HepG2 (cell line): ENCODE data around the gene SPINK9. TPM values are rescaled to one million over a fixed set of nuclear protein-coding genes. Genes with fewer than 3 reads are reported as not detected.

Experiments used
- MAX ChIP-seq: IDR thresholded peaks from 2 replicates; pipeline ENCODE4 v1.6.1; 2012; ENCODE audit warnings: inconsistent platforms
- RARA ChIP-seq: IDR thresholded peaks from 2 replicates; pipeline ENCODE4 v1.6.1; 2016; ENCODE audit warnings: missing genetic modification reagents, missing compliant biosample characterization
- SMAD1 ChIP-seq: sonication (generic); formaldehyde crosslinking; IDR thresholded peaks from 2 replicates; pipeline ENCODE4 v1.4.0; 2020; ENCODE audit warnings: missing genetic modification reagents, low read depth, mild to moderate bottlenecking, borderline replicate concordance
- TBX2 ChIP-seq: sonication (generic); formaldehyde crosslinking; IDR thresholded peaks from 2 replicates; pipeline ENCODE4 v1.5.0; 2020; ENCODE audit warnings: missing genetic modification reagents, mild to moderate bottlenecking, borderline replicate concordance
- ZFX ChIP-seq: sonication (generic); formaldehyde crosslinking; IDR thresholded peaks from 2 replicates; pipeline ENCODE4 v1.4.0; 2020; ENCODE audit warnings: mild to moderate bottlenecking, low read depth, missing genetic modification reagents, moderate library complexity
- ZNF441 ChIP-seq: sonication (generic); formaldehyde crosslinking; IDR thresholded peaks from 2 replicates; pipeline ENCODE4 v1.7.0; 2021; ENCODE audit warnings: missing genetic modification reagents, borderline replicate concordance
- ZNF530 ChIP-seq: sonication (generic); formaldehyde crosslinking; IDR thresholded peaks from 2 replicates; pipeline ENCODE4 v1.5.0; 2020; ENCODE audit warnings: low read depth, mild to moderate bottlenecking, missing genetic modification reagents
- polyA plus RNA-seq, 8 experiments: library from polyadenylated mRNA; depleted of rRNA in 3 of 8; stranded (reverse) in 7 of 8; unstranded in 1 of 8; fragments of >200 nt; fragmentation: Illumina TruSeq in 4 of 8; extraction: Trizol in 4 of 8; gene quantifications; 2 replicates each; pipeline versions ENCODE4 v1.2.1 to v1.2.3, GENCODE V29; 2011 to 2016; ENCODE audit warnings: low read depth in 4 of 8, missing spikeins in 1 of 8, mixed read lengths in 1 of 8; ENCODE audit not compliant: insufficient read depth in 1 of 8
- total RNA-seq, 5 experiments: library from RNA; depleted of rRNA; stranded (reverse); fragments of >200 nt; fragmentation: Illumina TruSeq; extraction: Trizol; gene quantifications; 2 replicates each; pipeline ENCODE4 v1.2.3, GENCODE V29; 2016; ENCODE audit warnings: low read depth in 1 of 5
- TF ChIP-seq, protein P1 (sequence below): sonication (generic); formaldehyde crosslinking; IDR thresholded peaks from 2 replicates; pipeline ENCODE4 v1.5.0; 2020; ENCODE audit warnings: mild to moderate bottlenecking, missing genetic modification reagents, borderline replicate concordance

Gene SPINK9
- total and polyA plus RNA-seq, 2 of the 13 experiments (the other 11 are each of a cell fraction or from before 2014, with no cell fraction given) = not detected

DNA sequence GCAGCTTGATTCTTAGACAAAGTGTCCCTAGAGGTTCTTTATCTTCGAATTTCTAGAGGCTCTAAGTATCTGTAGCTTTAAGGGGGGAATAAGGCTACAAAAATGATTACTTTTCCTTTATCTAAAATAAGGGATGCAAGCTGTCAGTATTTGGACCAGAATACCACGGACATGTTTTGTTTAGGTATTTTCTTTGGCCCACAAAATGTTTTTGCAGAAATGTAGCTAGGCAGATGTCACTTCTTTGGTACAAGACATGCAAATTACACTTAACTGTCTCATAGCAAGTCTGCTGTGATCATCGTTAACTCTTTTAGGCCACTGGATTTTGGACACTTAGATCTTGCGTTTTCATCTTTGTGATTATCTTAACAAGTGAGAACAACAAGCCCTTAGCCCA, 20.6 kb upstream of the SPINK9 start (continued):
- TF ChIP-seq, protein P1, sequence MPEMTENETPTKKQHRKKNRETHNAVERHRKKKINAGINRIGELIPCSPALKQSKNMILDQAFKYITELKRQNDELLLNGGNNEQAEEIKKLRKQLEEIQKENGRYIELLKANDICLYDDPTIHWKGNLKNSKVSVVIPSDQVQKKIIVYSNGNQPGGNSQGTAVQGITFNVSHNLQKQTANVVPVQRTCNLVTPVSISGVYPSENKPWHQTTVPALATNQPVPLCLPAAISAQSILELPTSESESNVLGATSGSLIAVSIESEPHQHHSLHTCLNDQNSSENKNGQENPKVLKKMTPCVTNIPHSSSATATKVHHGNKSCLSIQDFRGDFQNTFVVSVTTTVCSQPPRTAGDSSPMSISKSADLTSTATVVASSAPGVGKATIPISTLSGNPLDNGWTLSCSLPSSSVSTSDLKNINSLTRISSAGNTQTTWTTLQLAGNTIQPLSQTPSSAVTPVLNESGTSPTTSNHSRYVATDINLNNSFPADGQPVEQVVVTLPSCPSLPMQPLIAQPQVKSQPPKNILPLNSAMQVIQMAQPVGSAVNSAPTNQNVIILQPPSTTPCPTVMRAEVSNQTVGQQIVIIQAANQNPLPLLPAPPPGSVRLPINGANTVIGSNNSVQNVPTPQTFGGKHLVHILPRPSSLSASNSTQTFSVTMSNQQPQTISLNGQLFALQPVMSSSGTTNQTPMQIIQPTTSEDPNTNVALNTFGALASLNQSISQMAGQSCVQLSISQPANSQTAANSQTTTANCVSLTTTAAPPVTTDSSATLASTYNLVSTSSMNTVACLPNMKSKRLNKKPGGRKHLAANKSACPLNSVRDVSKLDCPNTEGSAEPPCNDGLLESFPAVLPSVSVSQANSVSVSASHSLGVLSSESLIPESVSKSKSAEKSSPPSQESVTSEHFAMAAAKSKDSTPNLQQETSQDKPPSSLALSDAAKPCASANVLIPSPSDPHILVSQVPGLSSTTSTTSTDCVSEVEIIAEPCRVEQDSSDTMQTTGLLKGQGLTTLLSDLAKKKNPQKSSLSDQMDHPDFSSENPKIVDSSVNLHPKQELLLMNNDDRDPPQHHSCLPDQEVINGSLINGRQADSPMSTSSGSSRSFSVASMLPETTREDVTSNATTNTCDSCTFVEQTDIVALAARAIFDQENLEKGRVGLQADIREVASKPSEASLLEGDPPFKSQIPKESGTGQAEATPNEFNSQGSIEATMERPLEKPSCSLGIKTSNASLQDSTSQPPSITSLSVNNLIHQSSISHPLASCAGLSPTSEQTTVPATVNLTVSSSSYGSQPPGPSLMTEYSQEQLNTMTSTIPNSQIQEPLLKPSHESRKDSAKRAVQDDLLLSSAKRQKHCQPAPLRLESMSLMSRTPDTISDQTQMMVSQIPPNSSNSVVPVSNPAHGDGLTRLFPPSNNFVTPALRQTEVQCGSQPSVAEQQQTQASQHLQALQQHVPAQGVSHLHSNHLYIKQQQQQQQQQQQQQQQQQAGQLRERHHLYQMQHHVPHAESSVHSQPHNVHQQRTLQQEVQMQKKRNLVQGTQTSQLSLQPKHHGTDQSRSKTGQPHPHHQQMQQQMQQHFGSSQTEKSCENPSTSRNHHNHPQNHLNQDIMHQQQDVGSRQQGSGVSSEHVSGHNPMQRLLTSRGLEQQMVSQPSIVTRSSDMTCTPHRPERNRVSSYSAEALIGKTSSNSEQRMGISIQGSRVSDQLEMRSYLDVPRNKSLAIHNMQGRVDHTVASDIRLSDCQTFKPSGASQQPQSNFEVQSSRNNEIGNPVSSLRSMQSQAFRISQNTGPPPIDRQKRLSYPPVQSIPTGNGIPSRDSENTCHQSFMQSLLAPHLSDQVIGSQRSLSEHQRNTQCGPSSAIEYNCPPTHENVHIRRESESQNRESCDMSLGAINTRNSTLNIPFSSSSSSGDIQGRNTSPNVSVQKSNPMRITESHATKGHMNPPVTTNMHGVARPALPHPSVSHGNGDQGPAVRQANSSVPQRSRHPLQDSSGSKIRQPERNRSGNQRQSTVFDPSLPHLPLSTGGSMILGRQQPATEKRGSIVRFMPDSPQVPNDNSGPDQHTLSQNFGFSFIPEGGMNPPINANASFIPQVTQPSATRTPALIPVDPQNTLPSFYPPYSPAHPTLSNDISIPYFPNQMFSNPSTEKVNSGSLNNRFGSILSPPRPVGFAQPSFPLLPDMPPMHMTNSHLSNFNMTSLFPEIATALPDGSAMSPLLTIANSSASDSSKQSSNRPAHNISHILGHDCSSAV = no peak
- TF ChIP-seq ZFX (CRISPR knock-in tag) = no peak
- TF ChIP-seq TBX2 (CRISPR knock-in tag) = no peak
- no peak for TF ChIP-seq MAX
- TF ChIP-seq RARA (CRISPR knock-in tag) = no peak
- no peak for TF ChIP-seq ZNF441
- no peak for TF ChIP-seq ZNF530 (CRISPR knock-in tag)
- no peak for TF ChIP-seq SMAD1 (CRISPR knock-in tag)
- TF ChIP-seq, all 625 proteins: peak for 0
